Activated gamma-delta T cell (primary cell): ENCODE data around the gene TP53AIP1.
"Not testable (repeated sequence)": the region's sequence is repeated elsewhere in the genome, so short reads cannot be mapped to it uniquely, and the experiment has no call there.

Experiments used
- DNase-seq: peaks from one replicate; lab custom pipeline; 2025; lab: John Stamatoyannopoulos, UW

TP53AIP1 gene

DNA sequence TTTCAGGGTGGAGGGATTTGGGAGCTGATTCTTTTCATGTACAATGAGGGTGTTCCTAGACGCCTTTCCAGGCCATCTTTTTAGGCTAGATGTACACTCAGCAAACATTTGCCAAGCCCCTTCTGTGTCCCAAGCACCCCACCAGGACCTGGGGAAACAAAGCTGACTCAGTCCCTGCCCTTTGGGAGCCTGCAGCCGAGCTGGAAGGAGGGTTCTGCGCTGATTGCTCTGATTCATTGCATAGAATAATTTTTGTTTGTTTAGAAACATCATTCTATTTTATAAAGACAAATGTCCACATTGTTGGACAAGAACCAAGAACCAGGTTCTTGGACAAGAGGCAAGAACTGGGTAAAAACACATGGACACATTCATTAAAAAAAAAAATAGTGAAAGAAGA lies 16.7 kb downstream of the TP53AIP1 start:
- DNase-seq: no peak

DNA sequence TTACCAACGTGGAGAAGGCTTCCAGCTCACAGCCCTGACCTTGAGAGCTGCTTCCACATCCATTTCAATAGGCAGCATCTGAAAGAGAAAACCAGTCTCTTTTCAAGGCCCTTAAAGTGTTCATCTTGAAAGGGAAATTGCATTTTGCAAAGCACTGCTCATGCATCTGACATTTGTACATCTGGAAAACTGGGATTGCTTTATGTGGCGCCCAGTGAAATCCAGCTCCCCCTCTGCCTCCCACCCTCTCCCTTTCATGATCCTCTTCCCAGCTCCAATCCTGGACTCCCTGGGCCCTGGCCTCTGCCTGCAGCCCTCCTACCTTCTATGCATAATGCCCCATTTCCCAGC lies 17.4 kb downstream of the TP53AIP1 start:
- DNase-seq: no peak

DNA sequence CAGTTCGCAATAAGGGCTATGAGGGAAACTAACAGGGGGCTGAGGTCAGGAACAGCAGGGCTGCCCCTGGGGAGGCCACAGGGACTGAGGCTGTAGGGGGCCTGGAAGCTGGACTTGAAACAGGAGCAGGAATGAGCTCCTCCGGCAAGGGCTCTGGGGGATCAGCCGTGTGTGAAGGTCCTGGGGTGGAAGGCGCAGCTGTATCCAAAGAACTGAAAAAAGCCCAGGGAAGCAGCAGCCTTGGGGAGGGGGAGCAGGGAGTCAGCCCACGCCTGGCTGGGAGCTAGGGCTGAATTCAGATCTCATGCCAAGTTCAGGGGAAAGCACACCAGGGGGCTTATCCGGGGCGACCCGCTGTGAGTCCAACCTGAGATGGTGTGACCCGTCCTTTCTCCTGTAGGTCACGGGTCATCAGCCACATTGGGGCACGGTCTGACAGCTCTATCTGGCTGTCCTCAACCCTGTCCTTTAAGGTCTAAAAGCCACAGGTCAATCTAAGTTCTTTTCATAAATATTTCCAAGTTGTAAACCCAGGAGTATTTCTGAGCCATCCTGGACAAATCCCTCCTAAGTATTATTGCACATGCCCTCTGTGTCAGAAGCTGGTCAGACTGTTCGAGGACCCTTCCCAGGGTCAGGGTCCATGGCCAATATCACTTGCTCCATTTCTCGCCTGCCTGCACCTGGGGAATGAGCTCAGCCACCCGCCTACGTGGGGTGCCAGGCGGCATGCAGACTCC lies 18.0 kb downstream of the TP53AIP1 start:
- DNase-seq: no peak

DNA sequence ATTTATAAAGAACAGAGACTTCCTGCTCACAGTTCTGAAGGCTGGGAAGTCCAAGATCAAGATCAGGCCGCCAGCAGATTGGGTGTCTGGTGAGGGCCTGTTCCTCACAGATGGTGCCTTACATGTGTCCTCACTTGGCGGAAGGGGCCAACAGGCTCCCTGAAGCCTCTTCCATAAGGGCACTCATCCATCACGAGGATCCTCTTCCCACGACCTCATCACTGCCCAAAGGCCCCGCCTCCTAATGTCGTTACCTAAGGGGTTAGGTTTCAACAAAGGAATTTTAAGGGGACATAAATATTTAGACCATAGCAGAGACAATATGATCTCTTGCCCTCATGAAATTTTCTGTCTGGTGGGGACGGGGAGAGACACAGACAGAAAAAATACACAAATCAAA lies 18.6 kb downstream of the TP53AIP1 start:
- DNase-seq: no peak

DNA sequence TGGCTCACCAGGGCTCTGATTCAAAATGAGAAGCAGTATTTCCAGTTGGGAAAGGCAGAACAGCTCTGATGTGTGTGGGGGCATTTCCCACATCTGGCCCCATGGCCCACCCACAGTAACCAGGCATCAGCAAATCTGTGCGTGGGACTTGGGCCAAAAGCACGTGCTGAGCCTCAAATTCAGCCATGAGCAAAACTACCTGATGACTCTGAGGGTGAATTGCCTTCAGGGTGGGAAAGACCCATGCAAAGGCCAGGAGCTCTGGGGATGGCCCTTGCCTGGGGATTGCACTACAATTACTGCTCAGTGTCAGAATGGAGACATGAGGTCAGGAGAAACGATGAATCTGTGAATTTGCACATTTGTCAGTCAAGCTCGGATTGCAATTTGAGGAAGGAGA lies 20.9 kb downstream of the TP53AIP1 start:
- no peak for DNase-seq

DNA sequence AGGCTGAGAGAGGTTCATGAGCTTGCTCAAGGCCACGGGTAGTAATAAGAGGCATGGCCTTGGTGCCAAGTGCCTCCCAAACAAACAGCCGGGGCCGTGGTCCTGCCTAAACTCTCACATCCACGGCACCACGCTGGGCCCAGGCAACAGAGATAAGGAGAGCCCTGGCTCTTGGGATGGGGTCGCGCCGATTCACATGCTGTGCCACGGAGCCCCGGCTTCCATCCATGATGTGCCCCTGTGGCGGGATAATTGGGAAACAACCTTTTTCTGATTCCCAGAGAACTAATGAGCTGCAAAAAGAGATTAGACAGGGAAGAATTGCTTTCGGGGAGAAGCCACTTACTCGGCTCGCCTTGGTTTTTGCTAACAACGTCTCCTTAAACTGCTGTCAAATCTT lies 22.0 kb downstream of the TP53AIP1 start:
- DNase-seq: no peak

DNA sequence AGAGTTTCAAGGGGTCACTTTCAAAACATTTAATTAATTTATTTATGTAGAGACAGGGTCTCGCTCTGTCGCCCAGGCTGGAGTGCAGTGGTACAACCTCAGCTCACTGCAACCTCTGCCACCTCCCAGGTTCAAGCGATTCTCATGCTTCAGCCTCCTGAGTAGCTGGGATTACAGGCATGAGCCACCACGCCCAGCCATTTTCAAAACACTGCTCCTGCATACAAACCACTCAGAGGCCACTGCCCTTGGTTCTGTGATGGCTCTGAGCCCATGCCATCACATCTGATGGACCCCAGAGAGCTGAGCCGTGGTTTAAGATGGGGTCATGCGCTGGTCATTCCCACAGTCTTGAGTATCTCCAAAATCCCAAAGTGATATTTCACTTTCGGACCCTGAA lies 23.0 kb downstream of the TP53AIP1 start:
- DNase-seq: not testable (repeated sequence)

DNA sequence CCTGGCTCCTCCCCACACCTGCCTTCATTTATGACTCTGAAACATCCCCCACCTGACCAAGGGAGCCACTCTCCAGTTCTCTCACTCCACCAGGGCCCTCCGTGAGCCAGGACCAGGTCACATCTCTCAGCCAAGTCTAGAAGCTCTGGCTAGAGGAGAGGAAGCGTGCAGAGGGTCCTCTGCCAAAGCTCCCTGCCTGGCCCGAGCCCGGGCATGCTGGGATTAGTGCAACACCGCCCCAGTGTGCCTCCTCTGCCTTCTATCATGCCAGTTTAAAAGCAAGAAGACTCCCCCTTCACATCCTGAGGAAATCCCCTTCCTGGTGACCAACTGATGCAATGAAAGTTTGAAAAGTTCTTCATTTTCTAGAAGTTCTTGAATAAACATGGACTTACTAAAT lies 23.5 kb downstream of the TP53AIP1 start:
- DNase-seq: no peak

DNA sequence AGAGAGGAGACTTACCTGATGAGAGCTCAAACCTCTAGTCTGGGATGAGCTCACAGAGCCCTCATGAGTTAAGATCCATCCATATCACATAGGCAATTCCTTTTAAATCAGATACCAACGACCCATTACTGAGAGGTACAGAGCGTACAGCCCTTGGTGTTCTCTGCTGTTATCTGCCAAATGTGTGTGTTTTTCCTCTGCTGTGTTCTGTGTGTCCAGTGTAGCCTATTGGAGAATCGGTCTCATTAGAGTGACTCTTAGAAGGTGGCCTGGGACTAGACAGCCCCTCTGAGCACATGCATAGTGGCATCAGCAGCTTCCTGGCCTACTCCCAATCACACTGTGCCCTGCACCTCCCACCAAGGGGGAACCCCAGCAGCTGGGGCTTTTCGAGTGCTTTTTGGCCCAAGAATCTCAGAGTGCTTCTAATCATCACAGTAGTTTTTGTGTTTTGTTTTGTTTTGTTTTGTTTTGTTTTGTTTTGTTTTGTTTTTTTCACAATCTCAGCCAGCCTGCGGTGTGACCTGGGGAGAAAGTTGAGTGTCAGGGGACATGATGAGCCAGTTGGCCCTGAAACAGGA lies 25.4 kb downstream of the TP53AIP1 start:
- DNase-seq: no peak

DNA sequence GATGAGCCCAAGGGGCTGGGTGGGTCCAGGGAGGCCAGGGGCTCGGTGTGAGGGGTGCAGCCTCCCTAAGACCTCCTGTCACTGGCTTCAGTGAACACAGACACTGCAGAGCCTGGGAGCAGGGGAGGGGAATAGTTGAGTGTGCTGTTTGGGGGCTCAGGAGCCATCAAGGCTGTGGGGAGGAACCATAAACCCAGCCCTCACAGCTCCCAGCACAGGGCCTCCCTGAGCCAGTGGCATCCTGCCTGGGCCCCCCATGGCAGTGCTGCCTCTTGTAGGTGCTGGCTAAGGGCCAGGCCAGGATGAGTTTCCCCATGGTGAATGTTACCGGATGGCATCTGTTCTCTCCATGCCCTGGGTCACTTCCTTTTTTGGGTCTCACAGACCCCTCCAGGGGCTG lies 26.0 kb downstream of the TP53AIP1 start:
- no peak for DNase-seq

DNA sequence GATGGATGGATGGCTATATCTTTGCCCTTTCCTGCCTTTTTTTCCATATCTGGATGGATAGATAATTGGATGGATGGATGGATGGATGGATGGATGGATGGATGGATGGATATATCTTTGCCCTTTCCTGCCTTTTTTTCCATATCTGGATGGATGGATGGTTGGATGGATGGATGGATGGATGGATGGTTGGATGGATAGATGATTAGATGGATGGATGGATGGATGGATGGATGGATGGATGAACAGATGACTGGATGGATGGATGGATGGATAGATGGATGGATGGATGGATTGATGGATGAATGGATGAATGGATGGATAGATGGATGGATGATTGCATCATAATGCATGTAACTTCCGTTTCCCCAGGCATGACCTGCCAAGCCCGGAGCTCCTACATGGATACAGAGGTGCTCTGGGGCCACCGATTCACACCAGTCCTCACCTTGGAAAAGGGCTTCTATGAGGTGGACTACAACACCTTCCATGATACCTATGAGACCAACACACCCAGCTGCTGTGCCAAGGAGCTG lies 26.6 kb downstream of the TP53AIP1 start:
- no peak for DNase-seq

DNA sequence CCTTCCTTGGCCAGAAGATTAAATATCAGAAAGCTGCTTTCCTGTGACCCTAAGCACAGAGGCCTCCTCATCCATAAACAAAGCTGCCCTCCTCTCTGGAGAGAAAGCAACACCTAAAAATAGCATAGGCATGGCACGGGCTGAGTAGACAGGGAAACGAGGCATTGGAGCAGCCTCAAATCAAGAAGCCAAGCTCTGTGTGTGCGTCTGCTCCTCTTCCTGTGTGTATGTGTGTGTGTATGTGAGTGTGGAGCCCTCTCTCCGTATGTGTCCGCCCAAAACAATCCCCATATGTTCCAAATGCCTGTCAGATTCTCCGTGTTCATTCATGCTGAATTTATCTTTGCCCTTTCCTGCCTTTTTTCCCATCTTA lies 27.5 kb downstream of the TP53AIP1 start:
- no peak for DNase-seq

DNA sequence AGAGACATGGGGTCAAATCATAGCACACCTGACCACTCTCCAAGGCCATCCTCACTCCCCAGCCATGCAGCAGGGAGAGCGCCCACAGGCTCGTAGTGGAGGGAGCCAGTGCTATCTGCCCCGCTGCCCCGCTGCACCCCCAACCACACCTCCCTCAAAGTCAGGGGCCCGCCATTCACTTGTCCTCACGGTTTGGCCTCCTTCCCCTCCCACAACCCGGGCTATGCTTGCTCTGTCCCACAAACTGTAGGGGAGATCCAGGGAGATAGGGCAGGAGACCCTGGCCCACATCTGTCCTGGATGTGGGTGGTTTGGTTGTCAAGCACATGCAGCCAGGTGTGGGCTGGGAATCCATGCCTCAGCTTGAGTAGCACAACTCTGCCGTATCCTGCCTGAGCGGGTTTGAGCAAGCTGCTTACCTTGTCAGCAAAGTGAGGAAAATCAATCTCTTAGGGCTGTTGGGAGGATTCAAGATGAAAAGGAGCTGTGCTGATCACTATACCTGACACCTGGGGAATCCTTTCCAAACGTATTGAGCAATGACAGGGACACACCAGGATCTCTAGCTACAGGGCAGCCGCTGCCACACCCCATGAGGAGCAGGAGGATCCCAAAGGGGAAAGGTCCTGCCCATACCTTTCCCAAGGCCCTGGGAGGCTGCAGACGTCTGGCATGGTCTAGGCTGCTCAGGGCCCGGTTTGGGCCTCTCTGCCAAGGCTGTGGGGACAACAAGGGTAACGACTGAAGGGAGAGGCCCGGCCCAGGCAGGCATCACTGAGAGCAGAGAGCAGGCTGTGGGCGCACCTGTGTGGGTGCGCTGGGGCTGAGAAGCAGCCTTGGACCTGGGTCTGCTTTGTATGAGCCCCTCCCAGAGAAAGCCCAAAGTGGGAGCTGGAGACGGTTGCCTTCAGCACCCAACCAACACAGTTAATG lies 28.2 kb downstream of the TP53AIP1 start:
- no peak for DNase-seq

DNA sequence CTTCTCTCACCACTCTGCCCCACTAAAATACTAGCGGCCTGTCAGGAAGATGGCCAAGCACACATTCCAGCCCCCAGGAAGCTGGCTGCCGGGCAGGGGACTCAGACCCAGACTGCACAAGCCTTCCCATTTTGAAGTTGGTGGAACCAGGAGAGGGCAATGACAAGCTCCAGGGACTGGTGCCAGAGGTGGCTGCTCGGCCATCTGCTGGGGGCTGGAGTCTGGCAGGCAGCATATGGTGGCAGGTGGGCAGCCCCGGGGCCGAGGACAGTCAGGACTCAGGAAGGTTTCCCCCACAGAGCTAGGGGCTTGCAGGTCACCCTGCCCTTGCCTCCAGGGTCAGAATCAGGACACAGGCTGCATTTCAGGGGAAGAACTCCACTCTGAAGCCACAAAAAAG lies 28.9 kb downstream of the TP53AIP1 start:
- DNase-seq: no peak

DNA sequence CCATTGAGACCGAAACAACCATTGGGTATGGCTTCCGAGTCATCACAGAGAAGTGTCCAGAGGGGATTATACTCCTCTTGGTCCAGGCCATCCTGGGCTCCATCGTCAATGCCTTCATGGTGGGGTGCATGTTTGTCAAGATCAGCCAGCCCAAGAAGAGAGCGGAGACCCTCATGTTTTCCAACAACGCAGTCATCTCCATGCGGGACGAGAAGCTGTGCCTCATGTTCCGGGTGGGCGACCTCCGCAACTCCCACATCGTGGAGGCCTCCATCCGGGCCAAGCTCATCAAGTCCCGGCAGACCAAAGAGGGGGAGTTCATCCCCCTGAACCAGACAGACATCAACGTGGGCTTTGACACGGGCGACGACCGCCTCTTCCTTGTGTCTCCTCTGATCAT lies 31.0 kb downstream of the TP53AIP1 start:
- no peak for DNase-seq

DNA sequence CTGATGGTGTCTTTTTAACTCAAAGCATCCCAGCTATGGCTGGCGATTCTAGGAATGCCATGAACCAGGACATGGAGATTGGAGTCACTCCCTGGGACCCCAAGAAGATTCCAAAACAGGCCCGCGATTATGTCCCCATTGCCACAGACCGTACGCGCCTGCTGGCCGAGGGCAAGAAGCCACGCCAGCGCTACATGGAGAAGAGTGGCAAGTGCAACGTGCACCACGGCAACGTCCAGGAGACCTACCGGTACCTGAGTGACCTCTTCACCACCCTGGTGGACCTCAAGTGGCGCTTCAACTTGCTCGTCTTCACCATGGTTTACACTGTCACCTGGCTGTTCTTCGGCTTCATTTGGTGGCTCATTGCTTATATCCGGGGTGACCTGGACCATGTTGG lies 31.4 kb downstream of the TP53AIP1 start:
- DNase-seq: no peak

DNA sequence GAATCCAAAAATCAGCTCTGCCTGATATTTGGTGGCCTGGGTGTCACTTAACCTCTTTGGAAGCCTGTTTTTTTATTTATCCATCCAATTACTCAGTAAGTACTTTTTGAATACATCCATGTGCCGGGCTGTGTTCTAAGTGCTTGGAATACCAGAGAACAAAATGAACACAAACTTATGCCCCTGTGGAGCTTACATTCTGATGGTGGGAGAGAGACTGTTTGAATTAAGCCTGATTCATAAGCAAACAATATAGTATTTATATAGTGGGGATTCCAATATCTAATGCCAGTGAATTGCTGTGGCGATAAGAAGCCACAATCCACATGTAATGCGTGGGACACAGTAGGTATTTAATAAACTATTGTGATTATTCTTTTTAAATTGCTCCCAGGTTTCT lies 32.1 kb downstream of the TP53AIP1 start:
- no peak for DNase-seq

DNA sequence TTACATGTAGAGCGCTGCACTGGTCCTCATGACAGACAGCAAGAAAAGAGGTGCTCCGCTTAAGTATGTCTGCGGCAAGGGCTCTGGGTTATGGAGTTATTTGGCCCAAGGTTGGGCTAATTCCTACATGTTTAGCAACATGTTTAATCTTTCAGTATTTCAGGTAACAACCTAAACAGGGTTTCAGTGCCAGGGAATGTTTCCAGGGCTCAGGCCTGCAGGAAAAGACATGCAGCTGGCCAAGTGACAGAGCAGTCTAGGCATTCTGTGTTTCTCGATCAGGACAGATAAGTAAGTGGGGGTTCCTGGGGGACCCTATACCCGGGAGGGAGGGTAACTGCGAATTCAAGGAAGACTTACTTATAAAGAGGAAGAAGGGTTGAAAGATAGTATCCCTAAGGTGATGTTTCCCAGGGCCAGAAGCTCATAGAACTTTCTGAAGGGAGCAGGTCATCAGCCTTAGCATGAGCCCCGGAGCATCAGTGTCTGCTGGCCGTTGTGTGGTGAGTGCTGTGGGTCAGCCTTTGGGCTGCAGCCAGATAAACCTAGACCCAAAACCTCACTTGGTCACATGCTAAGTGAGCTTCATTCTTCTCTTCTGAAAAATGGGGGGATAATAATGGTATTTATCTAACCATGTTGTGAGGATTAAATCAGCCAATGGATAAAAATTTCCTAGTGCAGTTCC lies 33.1 kb downstream of the TP53AIP1 start:
- DNase-seq: no peak

DNA sequence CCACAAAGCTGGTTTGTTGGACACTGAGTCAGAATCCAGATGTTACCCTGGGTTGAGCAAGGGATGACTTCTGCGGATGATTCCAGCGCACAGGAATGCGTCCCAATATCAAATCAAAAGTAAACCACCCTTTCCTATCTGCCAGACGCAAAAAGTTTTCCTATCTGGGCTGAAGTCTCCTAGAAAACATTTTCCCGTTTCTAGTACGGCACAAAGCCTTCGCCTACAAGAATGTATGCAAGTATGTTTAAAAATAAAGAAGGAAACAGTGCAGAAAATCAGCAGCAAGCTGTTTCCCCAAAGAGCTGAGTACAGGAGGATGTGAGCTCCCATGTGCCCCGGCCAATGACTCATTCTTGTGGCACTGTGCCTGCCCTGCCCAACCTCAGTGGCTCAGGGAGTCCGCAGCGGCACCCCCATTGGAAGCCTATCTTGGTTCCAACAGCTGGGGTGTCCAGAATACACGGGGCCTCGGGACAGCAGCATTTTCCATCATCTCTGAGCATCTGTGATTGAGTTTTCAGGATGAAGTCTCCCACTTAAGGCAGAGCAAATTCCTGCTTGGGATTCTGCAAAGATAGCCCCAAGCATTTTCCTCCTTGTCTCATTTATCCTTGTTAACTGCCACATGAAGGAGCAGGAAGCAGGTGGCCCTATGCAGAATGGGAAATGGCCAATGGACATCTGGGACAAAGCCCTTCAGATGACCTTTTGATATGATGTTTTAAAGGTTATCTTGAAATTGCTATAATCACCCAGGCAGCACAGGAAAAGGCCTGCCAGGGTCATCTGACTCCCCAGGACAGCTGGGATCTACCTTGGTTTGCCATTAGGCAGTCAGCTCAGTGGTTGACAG lies 34.1 kb downstream of the TP53AIP1 start:
- DNase-seq: no peak

DNA sequence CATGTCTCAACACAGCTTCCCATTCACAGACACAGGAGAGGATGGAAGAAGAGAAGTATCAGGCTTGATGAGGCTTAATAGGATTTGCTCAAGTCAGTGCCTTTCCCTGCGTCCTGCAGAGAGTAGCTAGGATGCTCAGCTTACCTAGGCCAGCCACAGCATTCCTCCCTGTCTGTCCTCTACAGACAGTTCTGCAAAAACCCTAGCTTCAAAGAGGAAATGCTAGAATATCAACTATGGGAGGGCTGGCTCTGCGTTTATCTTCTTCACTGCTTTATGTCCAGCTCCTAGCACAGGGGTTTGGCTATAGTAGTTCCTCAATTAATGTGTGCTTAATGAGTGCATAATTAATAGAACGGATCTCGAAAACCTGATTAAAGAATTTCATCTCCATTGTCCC lies 35.1 kb downstream of the TP53AIP1 start:
- no peak for DNase-seq
